ENCODE data around the gene TJP2. TPM values are rescaled to one million over a fixed set of nuclear protein-coding genes. Genes with fewer than 3 reads are reported as not detected.
A peak's percentile ranks its signal among the peaks of the same experiment; 100 is the strongest.
"Not testable (repeated sequence)": the region's sequence is repeated elsewhere in the genome, so short reads cannot be mapped to it uniquely, and the experiment has no call there.

TJP2 gene
- total and polyA plus RNA-seq, 4 donors: 89.5 to 106 (median 94.5) TPM

DNA sequence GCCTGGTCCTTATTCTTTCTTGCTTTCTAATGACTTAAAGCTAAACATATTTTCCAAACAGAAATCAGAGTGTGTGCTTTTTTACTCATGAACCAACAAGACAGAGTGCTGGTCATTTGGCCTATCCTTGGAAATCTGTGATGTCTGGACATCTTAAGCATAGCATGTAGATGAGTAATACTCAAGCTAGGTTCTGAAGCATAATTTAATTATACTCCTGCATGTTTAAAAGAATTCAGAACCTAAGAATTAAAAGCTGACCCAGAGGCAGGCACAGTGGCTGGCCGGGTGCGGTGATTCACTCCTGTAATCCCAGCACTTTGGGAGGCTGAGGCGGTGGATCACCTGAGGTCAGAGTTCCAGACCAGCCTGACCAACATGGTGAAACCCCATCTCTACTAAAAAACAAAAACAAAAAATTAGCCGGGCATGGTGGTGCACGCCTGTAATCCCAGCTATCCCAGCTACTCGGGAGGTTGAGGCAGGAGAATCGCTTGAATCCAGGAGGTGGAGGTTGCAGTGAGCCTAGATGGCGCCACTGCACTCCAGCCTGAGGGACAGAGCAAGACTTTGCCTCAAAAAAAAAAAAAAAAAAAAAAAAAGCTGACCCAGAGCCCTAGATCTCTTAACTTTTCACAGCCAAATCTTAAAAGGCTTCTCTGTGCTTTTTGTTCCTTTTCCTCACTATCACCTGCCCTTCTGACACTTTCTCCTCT lies 16.2 kb upstream of the TJP2 start:
- 89% methylated on average over 8 of the region's 8 CpGs for WGBS (ENCODE audit: insufficient coverage)
- no peak overlapping the region for H3K27ac ChIP-seq (ENCODE audit: low read depth, low read length)
- no peak overlapping the region for H3K4me3 ChIP-seq (ENCODE audit: low read depth, low read length)
- DNase-seq (ENCODE audit: low read depth in 4 of 6, low spot score in 6 of 6): no peak
- no peaks in the 10 kb centered on the region for H3K9me3 ChIP-seq (ENCODE audit: control insufficient read depth, insufficient read depth, low read length)
- H3K36me3 ChIP-seq (ENCODE audit: control insufficient read depth, insufficient read depth, low read length): no peaks in the 10 kb centered on the region
- no peaks in the 10 kb centered on the region for H3K27me3 ChIP-seq (ENCODE audit: control insufficient read depth, insufficient read depth, low read length)
- no peaks in the 10 kb centered on the region for H3K4me1 ChIP-seq (ENCODE audit: control insufficient read depth, insufficient read depth, low read length)

DNA sequence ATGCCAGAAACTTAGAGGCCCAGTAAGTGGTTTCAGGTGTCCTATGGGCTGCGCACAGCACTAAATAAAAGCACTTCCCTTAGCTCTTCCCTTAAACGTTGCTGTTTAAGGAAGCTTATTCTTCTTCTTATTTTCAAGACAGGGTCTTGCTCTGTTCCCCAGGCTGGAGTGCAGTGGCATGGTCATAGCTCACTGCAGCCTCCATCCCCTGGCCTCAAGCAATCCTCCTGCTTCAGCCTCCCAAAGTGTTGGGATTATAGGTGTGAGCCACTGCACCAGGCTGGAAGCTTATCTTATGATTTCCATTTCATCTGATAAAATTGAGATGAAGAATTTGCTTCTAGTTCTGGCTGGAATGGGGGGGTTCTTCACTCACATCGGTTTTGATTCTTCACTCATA lies 15.6 kb upstream of the TJP2 start:
- Histone ChIP-seq H3K4me1 (ENCODE audit: control insufficient read depth, insufficient read depth, low read length) (no peaks in the 10 kb centered on the region), H3K9me3 (ENCODE audit: control insufficient read depth, insufficient read depth, low read length) (no peaks in the 10 kb centered on the region), H3K27ac (ENCODE audit: low read depth, low read length) (no peak overlapping the region), H3K27me3 (ENCODE audit: control insufficient read depth, insufficient read depth, low read length) (no peaks in the 10 kb centered on the region), H3K4me3 (ENCODE audit: low read depth, low read length) (no peak overlapping the region), H3K36me3 (ENCODE audit: control insufficient read depth, insufficient read depth, low read length) (no peaks in the 10 kb centered on the region)
- DNase-seq (ENCODE audit: low read depth in 4 of 6, low spot score in 6 of 6): no peak
- WGBS (ENCODE audit: insufficient coverage): 90% methylated on average over 2 of the region's 3 CpGs

DNA sequence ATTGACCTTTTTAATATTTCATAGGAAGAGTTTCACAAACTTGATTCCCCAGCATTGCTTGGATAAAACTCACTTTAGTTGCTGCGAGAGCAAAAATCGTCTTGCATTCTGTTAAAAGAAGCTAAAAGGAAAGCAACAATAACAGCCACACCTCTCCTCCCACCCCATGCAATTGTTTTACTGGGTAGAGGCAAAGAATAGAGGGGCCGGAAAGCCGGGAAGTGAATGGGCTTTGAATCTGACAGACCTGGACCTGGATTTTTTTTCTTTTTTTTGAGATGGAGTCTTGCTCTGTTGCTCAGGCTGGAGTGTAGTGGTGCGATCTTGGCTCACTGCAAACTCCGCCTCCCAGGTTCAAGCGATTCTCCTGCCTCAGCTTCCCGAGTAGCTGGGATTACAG lies 9.5 kb upstream of the TJP2 start:
- no CpG with 5 or more reads among the region's 8 CpGs for WGBS (ENCODE audit: insufficient coverage)
- H3K9me3 ChIP-seq (ENCODE audit: control insufficient read depth, insufficient read depth, low read length); H3K4me1 ChIP-seq (ENCODE audit: control insufficient read depth, insufficient read depth, low read length); H3K27me3 ChIP-seq (ENCODE audit: control insufficient read depth, insufficient read depth, low read length); H3K27ac ChIP-seq (ENCODE audit: low read depth, low read length); H3K36me3 ChIP-seq (ENCODE audit: control insufficient read depth, insufficient read depth, low read length); H3K4me3 ChIP-seq (ENCODE audit: low read depth, low read length); DNase-seq (ENCODE audit: low read depth in 4 of 6, low spot score in 6 of 6): not testable (repeated sequence)

DNA sequence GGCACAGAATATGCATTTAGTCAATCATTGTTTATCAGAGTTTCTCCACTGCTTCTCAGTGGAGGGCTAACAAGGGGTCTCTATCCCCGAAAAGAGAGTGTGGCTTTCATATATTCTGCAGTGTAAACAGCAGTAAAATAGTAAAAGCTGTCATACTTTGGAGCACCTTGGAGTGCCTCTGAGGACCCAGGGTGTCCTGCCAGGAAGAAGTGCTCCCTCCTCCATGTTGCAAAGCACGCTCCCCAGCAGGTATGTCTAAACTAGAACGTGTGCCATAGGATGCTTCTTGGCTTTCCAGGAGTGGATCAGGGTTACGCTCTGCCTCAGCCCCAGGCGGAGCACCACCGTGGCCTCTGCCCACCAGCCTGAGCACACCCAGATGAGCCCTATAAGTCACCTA lies 8.5 kb upstream of the TJP2 start:
- Histone ChIP-seq H3K4me1 (ENCODE audit: control insufficient read depth, insufficient read depth, low read length) (no peaks in the 10 kb centered on the region), H3K9me3 (ENCODE audit: control insufficient read depth, insufficient read depth, low read length) (no peaks in the 10 kb centered on the region), H3K4me3 (ENCODE audit: low read depth, low read length) (no peak overlapping the region), H3K27me3 (ENCODE audit: control insufficient read depth, insufficient read depth, low read length) (no peaks in the 10 kb centered on the region), H3K36me3 (ENCODE audit: control insufficient read depth, insufficient read depth, low read length) (no peaks in the 10 kb centered on the region), H3K27ac (ENCODE audit: low read depth, low read length) (no peak overlapping the region)
- no peak for DNase-seq (ENCODE audit: low read depth in 4 of 6, low spot score in 6 of 6)
- 97% methylated on average over 6 of the region's 6 CpGs for WGBS (ENCODE audit: insufficient coverage)

DNA sequence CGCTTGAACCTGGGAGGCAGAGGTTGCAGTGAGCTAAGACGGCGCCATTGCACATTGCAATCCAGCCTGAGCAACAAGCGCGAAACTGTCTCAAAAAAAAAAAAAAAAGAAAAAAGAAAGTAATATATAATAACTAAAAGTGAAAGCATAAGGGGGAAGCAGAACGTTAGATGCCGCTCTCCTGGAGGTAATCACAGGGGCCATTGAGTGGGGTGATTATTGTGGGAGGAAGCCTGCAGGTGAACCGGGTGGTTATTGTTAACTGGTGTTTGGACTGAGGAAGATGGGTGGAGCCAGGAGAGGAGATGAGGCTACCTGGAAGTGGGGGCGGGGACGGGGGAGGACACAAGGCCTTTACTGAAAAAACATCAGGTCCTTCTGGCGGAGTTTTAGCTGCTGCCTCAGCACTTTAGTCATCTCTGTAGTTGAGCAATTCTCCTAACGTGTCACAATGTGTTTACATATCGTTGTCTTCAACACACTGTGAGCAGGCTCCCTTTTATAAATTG lies 5.3 kb upstream of the TJP2 start:
- Histone ChIP-seq H3K4me1 (ENCODE audit: control insufficient read depth, insufficient read depth, low read length) (peaks cover 4% of the 10 kb centered on the region), H3K27ac (ENCODE audit: low read depth, low read length) (no peak overlapping the region)
- WGBS (ENCODE audit: insufficient coverage): 76% methylated on average over 6 of the region's 13 CpGs

DNA sequence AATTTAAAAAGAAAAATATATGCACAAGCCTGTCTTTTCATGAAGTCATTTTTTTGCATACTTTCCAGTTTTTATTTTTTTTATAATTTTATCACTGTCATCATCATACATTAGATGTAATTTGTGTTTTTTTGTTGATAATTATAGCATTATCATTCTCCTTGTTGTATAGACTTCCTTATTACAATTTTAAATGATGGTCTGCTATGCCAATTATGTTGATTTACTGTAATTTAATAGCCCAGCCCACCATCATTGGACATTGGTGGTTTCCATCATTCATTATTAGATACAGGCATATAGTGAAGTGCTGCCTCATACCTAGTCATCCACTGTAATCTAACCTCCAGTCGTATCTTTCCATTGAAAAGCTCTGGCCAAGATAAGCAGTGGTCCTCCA lies 3.8 kb upstream of the TJP2 start:
- Histone ChIP-seq H3K27me3 (ENCODE audit: control insufficient read depth, insufficient read depth, low read length) (no peaks in the 10 kb centered on the region), H3K36me3 (ENCODE audit: control insufficient read depth, insufficient read depth, low read length) (no peaks in the 10 kb centered on the region), H3K27ac (ENCODE audit: low read depth, low read length) (no peak overlapping the region), H3K4me3 (ENCODE audit: low read depth, low read length) (no peak overlapping the region), H3K4me1 (ENCODE audit: control insufficient read depth, insufficient read depth, low read length) (peaks cover 10% of the 10 kb centered on the region), H3K9me3 (ENCODE audit: control insufficient read depth, insufficient read depth, low read length) (no peaks in the 10 kb centered on the region)
- WGBS (ENCODE audit: insufficient coverage): 86% methylated on average over 1 of the region's 1 CpG
- no peak for DNase-seq (ENCODE audit: low read depth in 4 of 6, low spot score in 6 of 6)

More for the DNA sequence above, 5.3 kb upstream of the TJP2 start:
- DNase-seq (ENCODE audit: low read depth in 4 of 6, low spot score in 6 of 6): no peak
- no peak overlapping the region for H3K4me3 ChIP-seq (ENCODE audit: low read depth, low read length)
- H3K36me3 ChIP-seq (ENCODE audit: control insufficient read depth, insufficient read depth, low read length): no peaks in the 10 kb centered on the region
- no peaks in the 10 kb centered on the region for H3K9me3 ChIP-seq (ENCODE audit: control insufficient read depth, insufficient read depth, low read length)
- no peaks in the 10 kb centered on the region for H3K27me3 ChIP-seq (ENCODE audit: control insufficient read depth, insufficient read depth, low read length)

DNA sequence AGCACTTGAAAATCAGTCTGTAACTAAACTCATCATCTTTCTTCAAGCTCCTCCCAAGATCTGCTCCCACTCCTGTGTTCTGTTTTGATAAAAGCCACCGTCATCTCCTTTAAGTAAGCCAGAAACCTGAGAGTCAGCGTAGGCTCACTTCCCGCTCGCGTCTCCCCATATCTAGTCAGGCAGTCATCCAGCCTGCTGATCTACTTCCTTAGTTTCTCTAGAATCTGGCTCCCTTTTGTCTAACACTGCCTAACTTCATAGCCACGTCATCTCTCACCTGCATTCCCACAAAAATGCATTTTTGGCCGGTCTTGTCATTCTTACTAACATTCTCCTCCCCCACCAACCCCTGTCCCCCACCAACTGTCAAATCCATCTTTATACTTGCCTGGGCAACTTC lies 3.0 kb upstream of the TJP2 start:
- peaks cover 11% of the 10 kb centered on the region for H3K4me1 ChIP-seq (ENCODE audit: control insufficient read depth, insufficient read depth, low read length)
- no peaks in the 10 kb centered on the region for H3K36me3 ChIP-seq (ENCODE audit: control insufficient read depth, insufficient read depth, low read length)
- 96% methylated on average over 7 of the region's 7 CpGs for WGBS (ENCODE audit: insufficient coverage)
- no peak overlapping the region for H3K27ac ChIP-seq (ENCODE audit: low read depth, low read length)
- H3K27me3 ChIP-seq (ENCODE audit: control insufficient read depth, insufficient read depth, low read length): peaks cover 2% of the 10 kb centered on the region
- no peak overlapping the region for H3K4me3 ChIP-seq (ENCODE audit: low read depth, low read length)
- DNase-seq (ENCODE audit: low read depth in 4 of 6, low spot score in 6 of 6): no peak
- no peaks in the 10 kb centered on the region for H3K9me3 ChIP-seq (ENCODE audit: control insufficient read depth, insufficient read depth, low read length)

DNA sequence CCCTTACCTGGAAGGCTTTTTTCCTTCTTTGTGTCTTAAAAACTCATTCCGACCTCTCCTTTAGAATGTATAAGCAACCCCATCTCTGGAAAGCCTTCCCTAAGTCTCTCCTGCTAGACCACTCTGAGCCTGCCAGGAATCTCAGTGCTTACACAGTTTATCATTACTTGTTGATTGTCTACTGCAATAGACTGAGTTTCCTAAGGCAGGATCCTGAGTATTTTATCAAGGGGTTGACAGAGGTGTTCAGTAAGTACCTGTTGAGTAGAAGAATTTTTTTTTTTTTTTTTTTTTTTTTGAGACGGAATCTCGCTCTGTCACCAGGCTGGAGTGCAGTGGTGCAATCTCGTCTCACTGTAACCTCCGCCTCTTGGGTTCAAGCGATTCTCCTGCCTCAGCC lies 2.6 kb upstream of the TJP2 start:
- Histone ChIP-seq H3K27me3 (ENCODE audit: control insufficient read depth, insufficient read depth, low read length) (peaks cover 2% of the 10 kb centered on the region), H3K9me3 (ENCODE audit: control insufficient read depth, insufficient read depth, low read length) (no peaks in the 10 kb centered on the region), H3K4me3 (ENCODE audit: low read depth, low read length) (no peak overlapping the region), H3K27ac (ENCODE audit: low read depth, low read length) (no peak overlapping the region), H3K36me3 (ENCODE audit: control insufficient read depth, insufficient read depth, low read length) (no peaks in the 10 kb centered on the region), H3K4me1 (ENCODE audit: control insufficient read depth, insufficient read depth, low read length) (peaks cover 11% of the 10 kb centered on the region)
- no peak for DNase-seq (ENCODE audit: low read depth in 4 of 6, low spot score in 6 of 6)
- 95% methylated on average over 2 of the region's 6 CpGs for WGBS (ENCODE audit: insufficient coverage)

DNA sequence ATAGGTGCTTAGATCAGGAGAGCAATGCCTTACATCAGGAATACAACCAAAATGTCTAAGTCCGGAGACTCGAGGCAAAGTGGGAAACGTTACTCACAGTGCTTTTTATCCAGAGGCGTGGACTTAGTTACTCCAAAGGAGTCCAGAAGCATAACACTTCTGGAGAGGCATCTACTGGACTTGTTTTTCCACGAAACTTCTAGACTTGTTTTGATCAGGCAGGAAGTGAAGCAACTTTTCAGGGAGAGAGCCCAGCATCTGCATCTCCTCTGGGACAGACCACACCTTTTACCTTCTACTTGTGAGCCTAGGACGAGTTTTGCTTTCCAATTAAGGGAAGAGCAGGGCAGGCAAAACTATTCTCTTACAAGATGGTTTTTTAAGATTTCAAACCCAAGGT lies 1.2 kb upstream of the TJP2 start:
- H3K4me1 ChIP-seq (ENCODE audit: control insufficient read depth, insufficient read depth, low read length): peaks cover 11% of the 10 kb centered on the region
- 41% methylated on average over 2 of the region's 6 CpGs for WGBS (ENCODE audit: insufficient coverage)
- H3K36me3 ChIP-seq (ENCODE audit: control insufficient read depth, insufficient read depth, low read length): no peaks in the 10 kb centered on the region
- no peak overlapping the region for H3K27ac ChIP-seq (ENCODE audit: low read depth, low read length)
- H3K27me3 ChIP-seq (ENCODE audit: control insufficient read depth, insufficient read depth, low read length): peaks cover 2% of the 10 kb centered on the region
- no peak for DNase-seq (ENCODE audit: low read depth in 4 of 6, low spot score in 6 of 6)
- H3K4me3 ChIP-seq (ENCODE audit: low read depth, low read length): no peak overlapping the region
- H3K9me3 ChIP-seq (ENCODE audit: control insufficient read depth, insufficient read depth, low read length): no peaks in the 10 kb centered on the region

DNA sequence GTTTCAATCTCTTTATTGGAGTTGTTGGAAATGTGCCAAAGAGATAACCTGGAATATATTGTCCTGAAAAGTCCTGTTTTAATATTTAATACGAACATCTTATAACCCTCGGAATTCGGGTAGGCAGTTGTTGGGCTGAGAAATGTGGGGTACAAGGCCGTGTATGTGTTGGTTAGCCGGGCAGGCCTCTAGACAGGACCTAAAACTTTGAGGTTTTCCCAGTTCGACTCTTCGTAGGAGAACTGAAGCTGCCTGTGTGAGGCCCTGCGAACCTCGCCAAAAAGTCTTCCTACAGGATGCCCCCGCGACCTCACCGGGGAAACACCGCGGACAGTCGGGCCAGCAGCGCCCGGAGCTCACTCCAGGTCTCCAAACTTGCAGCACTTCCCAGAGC lies 583 bp upstream of the TJP2 start:
- WGBS (ENCODE audit: insufficient coverage): 6% methylated on average over 13 of the region's 17 CpGs
- peak overlapping the region; percentile 37 for H3K4me3 ChIP-seq (ENCODE audit: low read depth, low read length)
- H3K27me3 ChIP-seq (ENCODE audit: control insufficient read depth, insufficient read depth, low read length): peaks cover 2% of the 10 kb centered on the region
- H3K36me3 ChIP-seq (ENCODE audit: control insufficient read depth, insufficient read depth, low read length): no peaks in the 10 kb centered on the region
- H3K9me3 ChIP-seq (ENCODE audit: control insufficient read depth, insufficient read depth, low read length): no peaks in the 10 kb centered on the region
- H3K27ac ChIP-seq (ENCODE audit: low read depth, low read length): peak overlapping the region; percentile 55
- H3K4me1 ChIP-seq (ENCODE audit: control insufficient read depth, insufficient read depth, low read length): peaks cover 11% of the 10 kb centered on the region
- no peak for DNase-seq (ENCODE audit: low read depth in 4 of 6, low spot score in 6 of 6)

All from spinal cord (tissue), 10 donors.